ENCODE results near the gene PLD6. TPM values are rescaled to one million over a fixed set of nuclear protein-coding genes. Genes with fewer than 3 reads are reported as not detected.

Gene PLD6
- total RNA-seq, 1 experiment from 2014 or later: 1.2 TPM

DNA sequence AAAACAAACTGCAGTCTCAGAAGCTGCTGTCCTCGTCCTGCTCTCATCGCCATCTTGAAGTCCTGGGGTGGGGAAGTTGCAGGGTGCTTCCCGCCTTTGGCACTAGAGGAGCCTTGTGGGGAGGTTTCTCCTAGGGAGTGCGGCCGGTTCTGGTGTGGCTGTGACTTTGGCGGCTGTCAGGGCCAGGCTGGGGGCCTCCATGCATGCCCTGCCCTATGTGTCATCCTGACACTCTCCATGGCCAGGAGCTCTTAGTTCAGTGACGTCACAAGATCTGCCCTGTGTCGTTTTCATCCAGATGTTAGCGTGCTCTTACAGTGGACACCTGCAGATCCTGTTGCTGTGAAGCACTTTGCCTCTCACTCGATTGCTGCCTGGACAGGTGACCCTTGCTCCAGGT, 49.6 kb downstream of the PLD6 start:
- H3K27ac Mint-ChIP-seq: no peak overlapping the region
- ChIA-PET POLR2A (no interaction called here), CTCF (interaction anchor here (0.9 to 3.0 kb wide), 3 partner anchors 10 to 15 kb away, joined by 3 to 21 read pairs (median 4); no protein-coding TSS in a partner anchor)
- ATAC-seq (no peak), DNase-seq (ENCODE audit: low spot score) (no peak)
- TF ChIP-seq, protein P1, sequence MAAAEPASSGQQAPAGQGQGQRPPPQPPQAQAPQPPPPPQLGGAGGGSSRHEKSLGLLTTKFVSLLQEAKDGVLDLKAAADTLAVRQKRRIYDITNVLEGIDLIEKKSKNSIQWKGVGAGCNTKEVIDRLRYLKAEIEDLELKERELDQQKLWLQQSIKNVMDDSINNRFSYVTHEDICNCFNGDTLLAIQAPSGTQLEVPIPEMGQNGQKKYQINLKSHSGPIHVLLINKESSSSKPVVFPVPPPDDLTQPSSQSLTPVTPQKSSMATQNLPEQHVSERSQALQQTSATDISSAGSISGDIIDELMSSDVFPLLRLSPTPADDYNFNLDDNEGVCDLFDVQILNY (CRISPR knock-in tag; IDR thresholded peaks at IDR 0.05): no peak
- TF ChIP-seq, protein P2, sequence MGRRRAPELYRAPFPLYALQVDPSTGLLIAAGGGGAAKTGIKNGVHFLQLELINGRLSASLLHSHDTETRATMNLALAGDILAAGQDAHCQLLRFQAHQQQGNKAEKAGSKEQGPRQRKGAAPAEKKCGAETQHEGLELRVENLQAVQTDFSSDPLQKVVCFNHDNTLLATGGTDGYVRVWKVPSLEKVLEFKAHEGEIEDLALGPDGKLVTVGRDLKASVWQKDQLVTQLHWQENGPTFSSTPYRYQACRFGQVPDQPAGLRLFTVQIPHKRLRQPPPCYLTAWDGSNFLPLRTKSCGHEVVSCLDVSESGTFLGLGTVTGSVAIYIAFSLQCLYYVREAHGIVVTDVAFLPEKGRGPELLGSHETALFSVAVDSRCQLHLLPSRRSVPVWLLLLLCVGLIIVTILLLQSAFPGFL (CRISPR knock-in tag; IDR thresholded peaks at IDR 0.05; ENCODE audit: borderline replicate concordance): no peak
- peaks cover 55% of the 10 kb centered on the region for H3K36me3 Mint-ChIP-seq
- no peaks in the 10 kb centered on the region for H3K9me3 Mint-ChIP-seq
- no peak overlapping the region for H3K4me3 Mint-ChIP-seq
- no peaks in the 10 kb centered on the region for H3K4me1 Mint-ChIP-seq
- no peaks in the 10 kb centered on the region for H3K27me3 Mint-ChIP-seq (ENCODE audit: low read depth)

DNA sequence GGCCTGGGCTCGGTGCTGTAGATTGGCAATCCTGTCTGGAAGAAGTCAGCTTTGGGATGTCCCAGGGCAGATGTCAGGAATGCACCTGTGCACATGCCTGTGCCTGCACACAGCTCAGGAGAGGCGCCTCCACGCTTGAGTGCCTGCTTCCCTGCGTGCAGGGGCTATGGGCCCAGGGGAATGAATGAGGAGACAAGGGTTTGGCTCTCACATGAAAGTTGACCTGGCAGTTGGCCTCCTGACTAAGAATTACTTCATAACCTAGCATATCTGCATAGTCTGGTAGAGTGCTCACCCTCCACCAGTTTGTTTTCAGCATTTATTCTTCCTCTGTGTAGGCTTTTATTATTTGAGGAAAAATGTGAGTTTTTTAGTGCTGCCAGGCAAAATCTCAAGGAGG, 50.0 kb downstream of the PLD6 start:
- POLR2A ChIA-PET: no interaction called here
- no peaks in the 10 kb centered on the region for H3K9me3 Mint-ChIP-seq
- H3K4me3 Mint-ChIP-seq: no peak overlapping the region
- H3K36me3 Mint-ChIP-seq: peaks cover 54% of the 10 kb centered on the region
- DNase-seq (ENCODE audit: low spot score) (no peak), ATAC-seq (no peak)
- TF ChIP-seq, protein P1 (CRISPR knock-in tag; IDR thresholded peaks at IDR 0.05): no peak
- TF ChIP-seq, protein P3, sequence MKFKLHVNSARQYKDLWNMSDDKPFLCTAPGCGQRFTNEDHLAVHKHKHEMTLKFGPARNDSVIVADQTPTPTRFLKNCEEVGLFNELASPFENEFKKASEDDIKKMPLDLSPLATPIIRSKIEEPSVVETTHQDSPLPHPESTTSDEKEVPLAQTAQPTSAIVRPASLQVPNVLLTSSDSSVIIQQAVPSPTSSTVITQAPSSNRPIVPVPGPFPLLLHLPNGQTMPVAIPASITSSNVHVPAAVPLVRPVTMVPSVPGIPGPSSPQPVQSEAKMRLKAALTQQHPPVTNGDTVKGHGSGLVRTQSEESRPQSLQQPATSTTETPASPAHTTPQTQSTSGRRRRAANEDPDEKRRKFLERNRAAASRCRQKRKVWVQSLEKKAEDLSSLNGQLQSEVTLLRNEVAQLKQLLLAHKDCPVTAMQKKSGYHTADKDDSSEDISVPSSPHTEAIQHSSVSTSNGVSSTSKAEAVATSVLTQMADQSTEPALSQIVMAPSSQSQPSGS (CRISPR knock-in tag; IDR thresholded peaks at IDR 0.05; ENCODE audit: borderline replicate concordance, low read depth): no peak
- TF ChIP-seq, protein P4, sequence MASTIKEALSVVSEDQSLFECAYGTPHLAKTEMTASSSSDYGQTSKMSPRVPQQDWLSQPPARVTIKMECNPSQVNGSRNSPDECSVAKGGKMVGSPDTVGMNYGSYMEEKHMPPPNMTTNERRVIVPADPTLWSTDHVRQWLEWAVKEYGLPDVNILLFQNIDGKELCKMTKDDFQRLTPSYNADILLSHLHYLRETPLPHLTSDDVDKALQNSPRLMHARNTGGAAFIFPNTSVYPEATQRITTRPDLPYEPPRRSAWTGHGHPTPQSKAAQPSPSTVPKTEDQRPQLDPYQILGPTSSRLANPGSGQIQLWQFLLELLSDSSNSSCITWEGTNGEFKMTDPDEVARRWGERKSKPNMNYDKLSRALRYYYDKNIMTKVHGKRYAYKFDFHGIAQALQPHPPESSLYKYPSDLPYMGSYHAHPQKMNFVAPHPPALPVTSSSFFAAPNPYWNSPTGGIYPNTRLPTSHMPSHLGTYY (CRISPR knock-in tag; IDR thresholded peaks at IDR 0.05): no peak
- TF ChIP-seq, protein P5, sequence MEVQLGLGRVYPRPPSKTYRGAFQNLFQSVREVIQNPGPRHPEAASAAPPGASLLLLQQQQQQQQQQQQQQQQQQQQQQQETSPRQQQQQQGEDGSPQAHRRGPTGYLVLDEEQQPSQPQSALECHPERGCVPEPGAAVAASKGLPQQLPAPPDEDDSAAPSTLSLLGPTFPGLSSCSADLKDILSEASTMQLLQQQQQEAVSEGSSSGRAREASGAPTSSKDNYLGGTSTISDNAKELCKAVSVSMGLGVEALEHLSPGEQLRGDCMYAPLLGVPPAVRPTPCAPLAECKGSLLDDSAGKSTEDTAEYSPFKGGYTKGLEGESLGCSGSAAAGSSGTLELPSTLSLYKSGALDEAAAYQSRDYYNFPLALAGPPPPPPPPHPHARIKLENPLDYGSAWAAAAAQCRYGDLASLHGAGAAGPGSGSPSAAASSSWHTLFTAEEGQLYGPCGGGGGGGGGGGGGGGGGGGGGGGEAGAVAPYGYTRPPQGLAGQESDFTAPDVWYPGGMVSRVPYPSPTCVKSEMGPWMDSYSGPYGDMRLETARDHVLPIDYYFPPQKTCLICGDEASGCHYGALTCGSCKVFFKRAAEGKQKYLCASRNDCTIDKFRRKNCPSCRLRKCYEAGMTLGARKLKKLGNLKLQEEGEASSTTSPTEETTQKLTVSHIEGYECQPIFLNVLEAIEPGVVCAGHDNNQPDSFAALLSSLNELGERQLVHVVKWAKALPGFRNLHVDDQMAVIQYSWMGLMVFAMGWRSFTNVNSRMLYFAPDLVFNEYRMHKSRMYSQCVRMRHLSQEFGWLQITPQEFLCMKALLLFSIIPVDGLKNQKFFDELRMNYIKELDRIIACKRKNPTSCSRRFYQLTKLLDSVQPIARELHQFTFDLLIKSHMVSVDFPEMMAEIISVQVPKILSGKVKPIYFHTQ (CRISPR knock-in tag; IDR thresholded peaks at IDR 0.05): no peak
- TF ChIP-seq FOXK1 (CRISPR knock-in tag; IDR thresholded peaks at IDR 0.05) (no peak), ZNF219 (CRISPR knock-in tag; IDR thresholded peaks at IDR 0.05; ENCODE audit: borderline replicate concordance) (no peak), TEAD4 (CRISPR knock-in tag; IDR thresholded peaks at IDR 0.05) (no peak), ZNF396 (CRISPR knock-in tag; IDR thresholded peaks at IDR 0.05; ENCODE audit: borderline replicate concordance) (no peak), ESRRA (CRISPR knock-in tag; IDR thresholded peaks at IDR 0.05; ENCODE audit: borderline replicate concordance) (no peak), ZNF671 (CRISPR knock-in tag; IDR thresholded peaks at IDR 0.05) (no peak), ZNF423 (CRISPR knock-in tag; IDR thresholded peaks at IDR 0.05) (no peak), SOX15 (CRISPR knock-in tag; IDR thresholded peaks at IDR 0.05) (no peak), TEAD1 (CRISPR knock-in tag; IDR thresholded peaks at IDR 0.05) (no peak), ZBTB21 (CRISPR knock-in tag; IDR thresholded peaks at IDR 0.05; ENCODE audit: borderline replicate concordance) (no peak), GRHL2 (CRISPR knock-in tag; IDR thresholded peaks at IDR 0.05; ENCODE audit: insufficient replicate concordance, severe bottlenecking) (no peak), KAT7 (CRISPR knock-in tag; IDR thresholded peaks at IDR 0.05; ENCODE audit: borderline replicate concordance) (no peak), CREM (CRISPR knock-in tag; IDR thresholded peaks at IDR 0.05) (no peak)
- TF ChIP-seq, protein P6, sequence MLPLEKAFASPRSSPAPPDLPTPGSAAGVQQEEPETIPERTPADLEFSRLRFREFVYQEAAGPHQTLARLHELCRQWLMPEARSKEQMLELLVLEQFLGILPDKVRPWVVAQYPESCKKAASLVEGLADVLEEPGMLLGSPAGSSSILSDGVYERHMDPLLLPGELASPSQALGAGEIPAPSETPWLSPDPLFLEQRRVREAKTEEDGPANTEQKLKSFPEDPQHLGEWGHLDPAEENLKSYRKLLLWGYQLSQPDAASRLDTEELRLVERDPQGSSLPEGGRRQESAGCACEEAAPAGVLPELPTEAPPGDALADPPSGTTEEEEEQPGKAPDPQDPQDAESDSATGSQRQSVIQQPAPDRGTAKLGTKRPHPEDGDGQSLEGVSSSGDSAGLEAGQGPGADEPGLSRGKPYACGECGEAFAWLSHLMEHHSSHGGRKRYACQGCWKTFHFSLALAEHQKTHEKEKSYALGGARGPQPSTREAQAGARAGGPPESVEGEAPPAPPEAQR (CRISPR knock-in tag; IDR thresholded peaks at IDR 0.05): no peak
- TF ChIP-seq, protein P7, sequence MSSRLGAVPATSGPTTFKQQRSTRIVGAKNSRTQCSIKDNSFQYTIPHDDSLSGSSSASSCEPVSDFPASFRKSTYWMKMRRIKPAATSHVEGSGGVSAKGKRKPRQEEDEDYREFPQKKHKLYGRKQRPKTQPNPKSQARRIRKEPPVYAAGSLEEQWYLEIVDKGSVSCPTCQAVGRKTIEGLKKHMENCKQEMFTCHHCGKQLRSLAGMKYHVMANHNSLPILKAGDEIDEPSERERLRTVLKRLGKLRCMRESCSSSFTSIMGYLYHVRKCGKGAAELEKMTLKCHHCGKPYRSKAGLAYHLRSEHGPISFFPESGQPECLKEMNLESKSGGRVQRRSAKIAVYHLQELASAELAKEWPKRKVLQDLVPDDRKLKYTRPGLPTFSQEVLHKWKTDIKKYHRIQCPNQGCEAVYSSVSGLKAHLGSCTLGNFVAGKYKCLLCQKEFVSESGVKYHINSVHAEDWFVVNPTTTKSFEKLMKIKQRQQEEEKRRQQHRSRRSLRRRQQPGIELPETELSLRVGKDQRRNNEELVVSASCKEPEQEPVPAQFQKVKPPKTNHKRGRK (CRISPR knock-in tag; IDR thresholded peaks at IDR 0.05; ENCODE audit: borderline replicate concordance): no peak
- CTCF ChIA-PET: interaction anchor here (0.5 to 3.0 kb wide), 5 partner anchors 9 to 114 kb away, joined by 3 to 21 read pairs (median 4); no protein-coding TSS in a partner anchor
- H3K27ac Mint-ChIP-seq: no peak overlapping the region
- no peaks in the 10 kb centered on the region for H3K27me3 Mint-ChIP-seq (ENCODE audit: low read depth)
- H3K4me1 Mint-ChIP-seq: no peaks in the 10 kb centered on the region

All from WTC11 (cell line).